ENCODE results near the gene PALM.

PALM gene

DNA sequence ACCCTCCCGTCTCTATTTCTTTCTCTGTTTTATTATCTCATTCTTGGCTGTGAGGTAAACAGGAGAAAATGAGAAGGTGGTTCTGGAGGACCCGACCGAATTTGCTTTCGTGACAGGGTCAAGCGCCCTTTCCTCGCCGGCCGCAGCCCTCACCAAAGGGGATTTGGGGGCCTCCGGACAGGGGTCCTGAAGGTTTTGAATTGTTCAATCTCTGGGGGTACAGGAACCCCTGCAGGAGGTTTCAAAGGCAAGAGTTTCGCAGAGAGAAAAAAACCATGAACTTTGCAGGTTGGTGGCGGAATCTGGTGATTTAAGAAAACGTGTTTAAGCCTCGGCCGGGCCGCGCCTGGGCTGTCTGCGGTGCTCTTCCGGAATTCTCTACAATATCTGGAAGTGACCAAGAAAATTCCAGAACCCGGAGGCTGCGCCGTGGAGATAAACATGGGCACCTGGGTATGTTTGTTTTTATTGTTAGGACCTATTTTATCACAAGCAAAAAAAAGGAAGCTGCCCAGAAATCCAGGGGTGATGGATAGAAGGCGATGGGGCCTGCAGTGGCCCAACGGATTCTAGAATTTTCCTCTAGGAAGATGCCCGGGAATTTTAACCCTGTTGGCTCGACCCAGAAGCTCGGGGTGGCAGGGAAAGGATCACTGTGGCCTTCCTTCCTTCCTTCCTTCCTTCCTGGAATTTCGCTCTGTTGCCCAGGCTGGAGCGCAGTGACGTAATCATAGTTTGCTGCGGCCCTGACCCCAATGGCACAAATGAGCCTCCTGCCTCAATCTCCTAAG is 74.3 kb downstream of the PALM start:
- DNase-seq (ENCODE audit: low spot score): no peak

DNA sequence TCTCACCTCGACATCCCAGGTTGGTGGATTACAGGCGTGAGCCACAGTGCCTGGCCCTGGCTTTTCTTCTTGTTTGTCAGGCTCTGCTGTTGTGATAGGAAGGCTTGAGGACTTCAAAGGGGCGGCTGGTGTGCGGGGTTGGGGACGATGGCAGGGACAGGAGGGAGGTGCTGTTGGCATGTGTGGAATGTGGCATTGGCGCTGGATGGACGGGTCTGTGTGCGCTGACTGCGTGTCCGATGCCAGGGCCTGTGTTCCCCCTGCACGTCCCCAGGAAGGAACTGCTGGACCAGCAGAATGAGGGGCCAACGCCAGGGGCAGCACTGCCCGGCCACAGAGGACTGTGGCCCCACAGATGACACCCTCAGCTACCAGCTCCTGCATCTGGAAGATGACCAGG is 75.8 kb downstream of the PALM start:
- no peak for DNase-seq (ENCODE audit: low spot score)

DNA sequence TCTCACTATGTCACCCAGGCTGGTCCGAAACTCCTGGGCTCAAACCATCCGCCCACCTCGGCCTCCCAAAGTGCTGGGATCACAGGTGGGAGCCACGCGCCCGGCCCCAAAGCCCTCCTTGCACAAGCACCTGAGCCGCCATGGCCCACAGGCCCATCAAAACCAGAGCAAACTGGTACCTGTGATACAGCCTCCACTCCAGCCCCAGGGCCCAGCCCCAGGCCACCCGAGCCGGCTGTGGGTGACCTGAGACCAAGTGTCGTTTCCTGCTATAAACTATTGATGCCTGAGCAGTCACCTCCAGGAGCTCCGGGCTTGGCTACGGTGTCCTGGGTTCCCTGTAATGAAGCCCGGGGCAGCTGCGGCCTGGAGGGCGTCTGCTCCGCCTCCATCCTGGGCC is 78.8 kb downstream of the PALM start:
- no peak for DNase-seq (ENCODE audit: low spot score)

DNA sequence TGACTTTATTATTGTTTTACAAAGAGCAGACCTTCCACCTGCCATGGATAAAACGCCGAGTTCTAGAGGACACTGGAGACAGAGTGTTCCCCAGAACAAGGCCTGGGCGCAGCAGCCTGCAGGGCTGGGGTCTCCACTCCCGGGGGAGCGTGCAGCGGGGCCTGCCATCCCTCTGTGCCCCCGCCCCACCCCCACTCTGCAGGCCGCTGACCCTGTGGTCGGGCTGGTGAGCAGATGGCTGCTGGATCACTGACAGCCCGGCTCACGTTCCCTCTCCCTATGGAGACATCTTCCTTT is 79.9 kb downstream of the PALM start:
- no peak for DNase-seq (ENCODE audit: low spot score)

DNA sequence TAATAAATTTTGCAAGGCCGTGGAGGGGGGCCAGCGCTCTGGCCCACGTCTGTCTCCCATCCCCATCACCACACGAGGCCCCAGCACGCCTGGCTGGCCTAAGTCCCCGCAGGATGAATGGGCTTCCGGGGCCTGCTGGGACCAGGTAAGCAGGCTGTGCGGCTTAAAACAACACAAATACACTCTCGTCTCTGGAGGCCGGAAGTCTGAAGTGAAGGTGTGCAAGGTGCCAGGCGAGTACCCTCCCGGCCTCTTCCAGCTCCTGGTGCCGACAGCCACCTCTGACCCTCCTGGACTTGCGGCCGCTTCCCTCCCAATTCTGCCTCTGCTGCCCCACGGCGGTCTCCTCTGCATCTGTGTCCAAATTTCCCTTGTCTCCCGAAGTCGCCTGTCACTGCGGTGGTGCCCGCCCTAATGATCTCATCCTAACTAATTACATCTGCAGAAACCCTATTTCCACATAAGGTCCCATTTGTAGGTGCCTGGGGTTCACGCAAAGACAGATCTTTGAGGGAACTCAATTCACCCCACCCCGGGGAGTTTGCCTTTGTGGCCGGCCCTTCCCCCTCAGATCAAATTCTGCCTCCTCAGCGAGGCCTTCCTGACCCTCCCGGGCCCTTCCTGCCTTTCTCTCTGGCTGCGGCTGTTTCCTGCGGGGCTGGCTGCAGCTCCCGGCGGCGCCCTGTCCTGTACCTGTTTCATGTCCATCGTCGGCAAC is 80.4 kb downstream of the PALM start:
- no peak for DNase-seq (ENCODE audit: low spot score)

DNA sequence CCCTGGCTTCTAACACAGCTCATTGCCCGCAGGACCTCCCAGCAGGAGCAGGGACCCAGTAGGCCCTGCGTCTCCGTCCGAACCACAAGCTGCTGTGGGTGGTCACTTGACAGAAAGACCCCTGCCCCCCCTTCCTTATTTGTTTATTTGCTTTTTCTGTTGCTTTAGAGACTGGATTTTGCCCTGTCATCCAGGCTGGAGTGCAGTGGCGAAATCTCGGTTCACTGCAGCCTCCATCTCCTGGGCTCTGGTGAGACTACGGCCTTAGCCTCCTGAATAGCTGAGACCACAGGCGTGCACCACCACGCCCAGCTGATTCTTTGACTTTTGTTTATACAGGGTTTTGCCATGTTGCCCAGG is 80.9 kb downstream of the PALM start:
- no peak for DNase-seq (ENCODE audit: low spot score)

DNA sequence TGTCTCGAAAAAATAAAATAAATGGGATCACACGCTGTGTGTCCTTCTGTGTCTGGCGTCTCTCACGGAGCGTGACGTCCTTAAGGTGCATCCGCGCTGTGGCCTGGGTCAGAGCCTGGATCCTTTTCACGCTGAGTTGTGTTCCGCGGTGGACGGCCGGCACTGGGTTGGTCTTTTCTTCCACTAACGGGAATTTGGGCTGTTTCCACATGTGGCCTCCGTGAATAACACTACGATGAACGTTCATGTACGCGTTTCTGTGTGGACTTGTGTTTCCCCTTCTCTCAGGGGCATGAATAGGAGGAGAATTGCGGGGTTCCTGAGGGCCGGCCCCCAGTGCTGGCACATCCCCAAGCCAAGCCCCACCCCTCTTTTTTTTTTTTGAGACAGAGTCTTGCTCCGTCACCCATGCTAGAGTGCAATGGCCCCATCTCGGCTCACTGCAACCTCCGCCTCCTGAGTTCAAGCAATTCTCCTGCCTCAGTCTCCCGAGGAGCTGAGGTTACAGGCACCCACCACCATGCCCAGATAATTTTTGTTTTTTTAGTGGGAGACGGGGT is 82.4 kb downstream of the PALM start:
- DNase-seq (ENCODE audit: low spot score): no peak

DNA sequence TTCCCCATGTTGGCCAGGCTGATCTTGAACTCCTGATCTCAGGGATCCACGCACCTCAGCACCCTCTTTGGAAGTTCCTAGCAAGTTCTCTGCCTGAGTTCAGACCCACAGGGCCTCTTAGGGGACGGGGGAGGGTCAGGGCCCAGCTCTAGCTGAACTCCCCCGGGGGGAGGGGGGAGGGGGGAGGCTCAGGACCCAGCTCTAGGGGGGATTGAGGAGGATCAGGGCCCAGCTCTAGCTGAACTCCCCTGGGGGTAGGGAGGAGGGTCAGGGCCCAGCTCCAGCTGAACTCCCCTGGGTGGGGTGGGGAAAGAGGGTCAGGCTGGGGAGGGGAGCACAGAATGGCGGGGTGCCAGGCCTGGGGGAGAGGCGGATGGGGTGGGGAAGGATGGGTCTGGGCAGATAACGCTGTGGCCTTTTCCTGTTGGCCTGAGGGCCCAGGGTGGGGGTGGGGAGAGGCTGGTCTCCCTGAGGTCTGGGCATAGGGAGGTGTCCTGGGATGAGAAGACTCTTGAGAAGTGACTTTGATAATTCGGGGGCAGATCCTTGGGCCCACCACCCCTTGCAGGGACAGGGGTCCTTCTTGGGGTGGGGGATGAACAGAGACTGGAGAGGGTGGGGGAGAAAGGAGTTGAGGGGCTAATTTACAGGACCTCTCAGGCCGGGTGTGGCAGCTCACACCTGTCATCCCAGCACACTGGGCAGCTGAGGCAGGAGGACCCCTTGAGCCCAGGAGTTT is 83.0 kb downstream of the PALM start:
- no peak for DNase-seq (ENCODE audit: low spot score)

DNA sequence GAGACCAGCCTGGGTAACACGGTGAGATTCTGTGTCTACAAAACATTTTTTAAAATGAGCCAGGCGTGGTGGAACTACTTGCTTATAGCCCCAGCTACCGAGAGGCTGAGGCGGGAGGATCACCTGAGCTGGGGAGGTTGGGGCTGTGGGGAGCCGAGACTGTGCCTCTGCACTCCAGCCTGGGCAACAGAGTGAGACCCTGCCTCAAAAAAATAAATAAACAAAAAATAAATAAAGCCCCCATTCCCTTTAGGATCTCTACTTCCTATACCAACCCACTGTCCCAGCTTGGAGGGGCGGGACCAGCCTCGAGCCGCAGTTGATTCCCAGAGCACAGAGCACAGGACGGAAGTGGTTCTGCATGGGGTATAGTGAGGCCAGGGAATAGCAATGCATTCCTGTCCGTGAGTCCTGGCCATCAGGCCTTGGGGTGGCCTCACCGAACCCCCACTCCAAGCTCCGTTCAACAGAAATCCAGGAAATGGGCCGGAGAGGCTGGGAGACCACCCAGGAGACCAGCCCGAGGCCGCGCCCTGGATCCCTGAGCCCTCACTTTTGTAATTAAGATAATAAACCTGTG is 83.7 kb downstream of the PALM start:
- DNase-seq (ENCODE audit: low spot score): no peak

DNA sequence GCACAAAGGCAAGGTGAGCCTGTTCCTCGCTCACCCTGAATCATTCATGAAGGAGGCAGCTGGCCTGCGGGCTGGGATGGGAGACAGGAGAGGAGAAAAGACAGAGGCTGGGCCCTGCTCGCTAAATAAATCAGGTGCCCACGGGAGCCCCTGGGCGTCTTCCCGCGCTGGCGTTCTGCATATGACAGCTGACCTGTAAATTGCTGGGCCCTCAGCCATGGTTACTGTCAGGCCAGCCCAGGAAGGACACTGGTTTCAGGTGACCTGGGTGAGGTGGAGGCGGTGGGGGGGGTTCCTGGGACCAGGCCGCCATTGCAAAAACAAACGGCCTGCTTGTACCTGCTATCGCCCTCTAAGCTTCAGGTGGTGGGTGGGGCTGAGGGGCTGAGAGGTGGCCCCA is 85.1 kb downstream of the PALM start:
- no peak for DNase-seq (ENCODE audit: low spot score)

DNA sequence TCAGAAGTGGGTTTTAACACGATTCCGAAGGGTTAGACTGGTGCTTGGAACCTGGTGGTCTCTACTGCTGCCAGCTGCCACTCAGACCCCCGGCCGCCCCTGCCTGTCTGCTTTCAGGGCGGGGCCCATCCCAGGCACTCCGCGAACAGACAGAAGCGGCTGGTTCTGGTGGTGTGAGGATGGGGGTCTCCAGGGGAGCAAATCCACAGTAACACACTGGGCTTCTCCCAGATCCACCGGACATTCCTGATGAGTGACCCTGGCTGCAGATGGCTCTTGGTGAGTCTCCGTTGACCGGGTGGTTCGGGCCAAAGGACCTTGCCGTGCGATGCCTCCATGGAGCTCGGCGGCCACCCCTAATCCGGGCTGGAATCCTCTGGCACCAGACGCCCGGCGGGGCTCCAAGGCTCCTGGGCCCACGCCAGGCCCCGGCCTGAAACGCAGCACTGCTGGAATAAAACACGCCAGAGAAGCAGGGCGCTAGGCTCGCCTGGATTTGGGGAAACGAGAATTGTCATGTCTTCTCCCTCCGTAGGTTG is 86.4 kb downstream of the PALM start:
- no peak for DNase-seq (ENCODE audit: low spot score)

DNA sequence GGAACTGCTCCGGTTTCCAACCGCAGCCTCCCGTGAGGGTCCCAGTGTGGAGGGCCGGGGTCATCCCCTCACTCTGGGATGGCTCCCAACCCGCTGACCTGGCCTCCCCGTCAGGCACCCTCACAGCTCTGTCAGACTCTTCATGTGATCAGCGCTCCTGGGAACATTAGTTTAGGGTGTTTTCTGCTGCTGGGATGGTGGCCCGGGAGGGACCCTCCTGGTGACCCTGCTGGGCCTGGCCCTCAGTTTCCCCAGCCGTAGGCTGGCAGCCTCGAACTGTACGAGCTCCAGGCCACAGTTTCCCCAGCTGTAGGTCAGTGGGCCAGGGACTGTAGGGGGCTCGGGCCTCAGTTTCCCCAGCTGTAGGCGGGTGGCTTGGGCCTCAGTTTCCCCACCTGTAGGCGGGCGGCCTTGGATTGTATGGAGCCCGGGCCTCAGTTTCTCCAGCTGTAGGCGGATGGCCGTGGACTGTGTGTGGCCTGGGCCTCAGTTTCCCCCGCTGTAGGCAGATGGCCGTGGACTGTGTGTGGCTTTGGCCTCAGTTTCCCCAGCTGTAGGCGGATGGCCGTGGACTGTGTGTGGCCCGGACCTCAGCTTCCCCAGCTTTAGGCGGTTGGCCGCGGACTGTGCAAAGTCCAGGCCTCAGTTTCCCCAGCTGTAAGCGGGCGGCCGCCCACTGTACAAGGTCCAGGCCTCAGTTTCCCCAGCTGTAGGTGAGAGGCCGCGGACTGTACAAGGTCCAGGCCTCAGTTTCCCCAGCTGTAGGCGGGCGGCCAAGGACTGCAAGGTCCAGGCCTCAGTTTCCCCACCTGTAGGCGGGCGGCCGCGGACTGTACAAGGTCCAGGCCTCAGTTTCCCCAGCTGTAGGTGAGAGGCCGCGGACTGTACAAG is 87.2 kb downstream of the PALM start:
- DNase-seq (ENCODE audit: low spot score): no peak

DNA sequence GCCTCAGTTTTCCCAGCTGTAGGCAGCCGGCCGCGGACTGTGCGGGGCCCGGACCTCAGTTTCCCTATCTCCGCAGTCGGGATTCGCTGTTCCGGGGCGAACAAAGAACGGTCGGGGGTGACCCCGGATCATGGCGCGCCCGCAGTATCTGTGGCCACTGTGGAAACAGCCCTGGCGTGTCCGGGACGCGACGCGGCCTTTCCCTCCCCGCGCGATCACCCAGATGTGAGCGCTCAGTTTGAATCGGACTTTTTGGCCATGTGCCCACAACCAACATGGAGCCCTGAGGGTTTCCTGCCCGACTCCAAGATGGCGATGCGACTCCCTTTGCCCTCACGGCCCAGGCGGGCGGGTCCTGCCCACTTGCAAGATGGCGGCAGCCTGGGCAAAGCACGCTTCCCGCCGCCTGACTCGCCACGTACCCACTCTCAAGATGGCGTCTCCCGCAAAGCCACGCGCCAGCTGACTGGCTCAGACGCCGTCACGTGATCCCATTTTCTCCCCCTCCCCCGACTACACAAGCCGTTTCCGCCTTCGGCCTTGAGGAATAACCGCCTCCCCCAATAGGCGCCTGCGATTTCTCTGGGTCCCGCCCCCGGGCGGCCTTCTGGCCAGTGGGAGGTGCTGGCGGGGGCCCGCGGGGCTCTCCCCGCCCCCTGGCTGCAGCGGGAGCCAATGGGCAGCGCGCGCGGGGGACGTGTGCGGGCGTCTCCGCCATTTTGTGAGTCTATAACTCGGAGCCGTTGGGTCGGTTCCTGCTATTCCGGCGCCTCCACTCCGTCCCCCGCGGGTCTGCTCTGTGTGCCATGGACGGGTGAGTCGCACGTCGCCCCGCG is 88.2 kb downstream of the PALM start, which contains the start of gene PTBP1:
PTBP1 (plus strand) TSS at position 761 of the 836 bp plus-strand sequence; CDS start at position 807, 46 bp downstream.
- DNase-seq (ENCODE audit: low spot score): peak; percentile 100
